GM18858 (cell line): ENCODE data around the gene FOXP1.

Source experiments
- ATAC-seq: cut with Tn5 transposase; IDR thresholded peaks from one replicate; pipeline ENCODE4 v1.9.1; 2021; ENCODE audit not compliant: unreplicated experiment

The FOXP1 gene

DNA sequence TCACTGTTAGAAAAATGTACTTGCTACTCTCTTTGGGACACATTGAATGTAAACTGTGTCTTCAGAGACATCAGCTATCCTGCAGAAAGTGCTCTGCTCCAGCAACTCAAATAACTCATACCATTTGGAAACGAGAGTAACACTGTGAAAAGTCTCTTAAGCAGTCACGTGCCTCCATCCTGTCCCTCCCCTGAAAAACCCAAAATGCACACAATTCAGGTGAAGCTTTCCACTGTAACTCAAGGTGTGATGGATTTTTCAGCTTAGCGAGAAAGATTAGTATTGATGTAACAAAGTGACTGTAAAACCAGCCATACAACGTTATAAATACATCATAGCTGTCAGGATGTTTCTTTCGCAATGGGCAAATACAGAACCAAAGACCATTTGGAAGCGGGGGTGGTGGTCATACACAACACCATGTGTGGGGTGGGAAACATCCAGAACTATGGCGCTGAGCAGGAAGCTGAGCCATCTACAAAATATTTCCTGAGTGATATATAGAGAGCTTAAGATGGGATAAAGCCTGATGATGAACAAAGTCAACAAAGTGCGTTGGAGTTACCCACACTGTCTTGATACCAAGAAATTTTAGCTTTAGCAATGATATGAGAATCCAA is 332.3 kb downstream of the FOXP1 start:
- no peak for ATAC-seq

DNA sequence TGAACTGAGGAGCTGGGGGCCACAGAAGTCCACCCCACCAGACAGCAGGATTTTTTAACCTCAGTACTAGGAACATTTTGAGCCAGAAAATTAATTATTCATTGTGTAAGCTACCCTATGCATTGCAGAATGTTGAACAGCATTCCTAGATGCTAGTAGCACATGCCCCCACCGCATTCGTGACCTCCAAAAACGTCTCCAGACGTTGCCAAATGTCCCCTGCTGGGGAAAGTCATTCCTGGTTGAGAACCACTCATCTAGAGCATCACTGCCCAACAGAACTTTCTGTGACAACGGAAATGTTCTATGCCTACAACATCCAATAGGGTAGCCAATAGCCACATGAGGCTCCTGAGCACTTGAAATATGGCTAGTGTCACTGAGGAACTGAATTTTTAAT is 333.5 kb downstream of the FOXP1 start:
- no peak for ATAC-seq

- no peak for ATAC-seq
These were observed 335.6 kb downstream of the FOXP1 start for GRCh38 chr3:71247958-71248335.

GRCh38 chr3:71247221-71247957 is 336.1 kb downstream of the FOXP1 start:
- no peak for ATAC-seq

DNA sequence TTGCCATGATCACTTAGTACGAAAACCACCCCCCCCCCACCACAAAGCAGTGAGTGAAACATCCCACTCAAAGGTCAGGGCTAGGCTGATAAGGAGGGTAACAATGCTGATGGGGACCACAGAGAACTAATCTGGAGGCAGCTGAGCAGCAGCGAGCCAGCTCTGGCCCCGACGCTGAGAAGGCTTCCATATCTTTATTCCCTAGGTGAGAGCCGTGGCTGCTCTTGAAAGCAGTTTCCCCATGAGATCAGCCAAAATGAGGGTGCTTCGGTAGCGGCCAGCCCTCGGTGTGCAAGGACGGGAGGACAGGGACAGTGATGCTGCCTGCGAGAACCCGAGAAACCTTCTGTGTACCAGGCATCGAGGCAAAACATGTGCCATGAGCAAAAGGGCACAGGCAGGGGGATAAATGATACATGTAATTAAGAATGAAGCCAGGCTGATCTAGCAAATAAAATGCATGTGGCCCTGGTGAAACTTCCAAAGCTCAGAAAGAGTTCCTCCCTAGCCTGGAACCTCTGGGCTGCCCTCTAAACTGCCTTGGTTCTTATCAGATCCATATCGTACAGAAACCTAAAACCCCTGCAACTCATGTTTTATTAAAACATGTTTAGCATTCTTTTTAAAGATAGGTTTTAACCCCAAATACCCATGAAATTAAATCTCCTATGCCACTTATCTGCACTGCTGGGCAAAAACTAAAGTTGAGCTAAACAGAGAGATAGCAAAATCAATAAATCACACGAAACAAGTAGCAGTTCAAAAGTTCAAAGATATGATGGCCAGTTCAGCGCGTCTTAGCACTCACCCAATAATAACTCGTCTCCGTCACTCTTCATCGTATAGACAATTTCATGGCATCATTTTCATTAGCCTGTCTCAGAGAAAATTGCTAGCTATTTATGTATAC is 337.3 kb downstream of the FOXP1 start:
- no peak for ATAC-seq

- ATAC-seq, result no peak
These were observed 338.6 kb downstream of the FOXP1 start for GRCh38 chr3:71244826-71245488.

DNA sequence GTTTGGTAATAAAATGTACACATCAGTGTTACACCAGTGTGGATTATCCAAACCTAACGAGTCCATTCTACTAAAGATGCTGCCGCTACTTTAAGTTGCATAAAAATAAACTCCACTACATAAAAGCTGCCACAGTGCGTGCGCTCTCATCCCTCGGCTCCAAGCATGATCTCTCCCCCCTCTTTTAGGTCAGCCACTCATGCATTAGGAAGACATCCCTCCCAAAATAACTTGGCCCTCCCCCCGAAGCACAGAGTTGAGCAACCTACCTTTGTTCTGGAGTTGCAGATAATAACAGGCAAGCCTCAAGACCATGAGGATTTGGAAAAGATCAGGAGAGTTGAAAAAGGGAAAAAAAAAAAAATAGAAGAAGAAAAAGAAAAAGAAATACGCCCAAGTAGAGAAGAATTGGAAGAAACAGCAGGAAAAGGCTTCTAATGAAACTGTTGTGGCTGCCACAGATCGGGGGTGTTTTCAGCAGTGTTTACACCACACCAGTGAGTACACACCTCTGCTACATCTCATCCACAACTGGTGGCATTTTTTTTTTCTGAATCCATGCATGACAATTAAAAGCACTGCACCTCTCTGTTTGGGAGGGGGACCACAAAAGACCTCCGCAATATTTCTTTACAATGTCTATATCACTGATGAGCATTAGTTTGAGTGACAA is 339.2 kb downstream of the FOXP1 start:
- ATAC-seq, result no peak

DNA sequence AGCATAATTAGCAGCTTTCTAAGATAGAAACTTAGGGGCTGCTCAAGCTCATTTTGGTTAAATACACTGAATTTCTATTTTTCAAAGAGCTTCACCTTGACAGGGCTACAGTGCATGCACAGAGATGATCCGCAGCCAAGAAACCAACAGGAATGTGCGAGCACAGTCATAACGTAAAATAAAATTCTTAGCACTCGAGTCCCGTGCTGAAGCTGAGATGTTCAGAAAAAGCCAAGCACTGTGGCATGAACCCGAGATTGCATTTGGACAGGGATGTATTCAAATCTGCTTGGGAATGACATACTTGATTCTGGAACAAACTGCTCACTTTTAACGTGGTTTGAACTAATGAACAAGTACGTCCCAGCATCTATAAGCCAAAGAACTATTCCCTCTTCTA is 340.3 kb downstream of the FOXP1 start:
- ATAC-seq, result no peak

DNA sequence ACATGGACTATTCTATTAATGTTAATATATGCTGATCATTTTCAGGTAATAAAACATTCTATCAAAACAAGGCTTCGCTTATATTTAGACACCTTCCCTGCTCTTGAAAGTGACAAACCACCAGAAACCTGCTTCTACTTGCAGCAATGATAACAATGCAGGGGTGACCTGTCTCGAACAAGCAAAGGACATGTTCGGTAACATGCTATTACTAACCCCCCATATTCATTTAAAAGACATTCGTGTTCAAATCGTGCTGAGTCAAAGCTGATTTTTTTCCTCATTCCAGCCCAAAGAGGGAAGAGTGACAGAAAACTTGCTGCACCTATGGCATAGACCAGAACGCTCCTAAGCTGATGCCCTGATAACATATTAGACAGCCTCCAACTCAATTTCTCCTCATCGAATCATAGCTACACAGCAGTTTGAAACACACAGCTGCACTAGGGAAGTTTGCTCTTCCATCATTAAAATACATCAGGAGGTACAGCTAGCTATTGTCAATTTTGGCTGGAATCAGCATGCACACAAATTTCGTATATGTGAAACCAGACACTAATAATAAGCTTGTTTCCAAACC is 341.5 kb downstream of the FOXP1 start:
- ATAC-seq, result no peak

DNA sequence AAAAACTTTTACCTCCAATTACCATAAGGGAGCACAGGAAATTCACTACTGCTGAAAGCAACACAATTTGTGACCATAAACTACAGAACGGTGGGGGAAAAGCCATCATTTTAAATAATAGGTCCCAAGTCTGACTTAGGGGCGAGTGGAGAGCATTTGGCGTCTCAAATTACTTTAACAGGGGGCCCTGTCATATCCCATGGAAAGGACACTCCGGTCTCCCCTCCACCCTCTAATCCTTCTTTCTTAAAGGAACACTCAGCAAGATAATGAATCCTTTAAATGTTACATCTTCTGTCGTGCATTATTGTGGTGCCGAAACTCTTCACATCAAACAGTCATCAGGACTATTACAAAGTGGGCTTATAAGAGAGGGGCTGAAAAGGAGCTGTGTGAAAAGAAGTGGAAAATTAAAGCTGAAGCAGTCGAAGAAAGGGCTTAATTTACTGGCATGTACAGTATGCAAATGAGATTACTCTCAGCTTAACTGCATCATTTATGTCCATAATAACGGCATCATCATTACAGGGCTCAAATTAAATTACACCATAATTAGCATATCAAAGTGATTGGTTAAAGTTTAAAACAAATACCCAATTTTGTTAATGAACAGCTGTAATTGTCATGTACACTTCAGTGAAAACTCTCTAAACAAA is 342.2 kb downstream of the FOXP1 start:
- no peak for ATAC-seq

DNA sequence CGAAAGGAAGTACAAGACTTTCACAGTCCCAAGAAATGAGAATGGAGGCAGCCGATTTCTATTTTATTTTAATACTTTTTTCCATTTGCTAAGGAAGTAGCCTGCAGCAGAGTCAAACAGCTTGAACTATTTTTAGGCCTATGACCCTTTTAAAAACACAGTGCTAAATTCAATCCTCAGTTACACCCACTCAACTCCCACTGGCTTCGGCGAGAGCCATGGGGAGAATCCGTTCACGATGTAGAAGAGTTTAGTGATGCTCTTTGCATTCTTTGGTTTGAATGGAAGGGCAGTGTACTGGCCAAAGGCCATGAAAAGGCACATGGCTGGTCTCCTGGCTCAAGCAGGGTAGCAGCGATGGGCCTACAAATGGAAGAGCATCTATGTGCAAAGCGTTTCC is 343.5 kb downstream of the FOXP1 start:
- ATAC-seq, result no peak

GRCh38 chr3:71238355-71238757 is 345.2 kb downstream of the FOXP1 start:
- ATAC-seq, result no peak

DNA sequence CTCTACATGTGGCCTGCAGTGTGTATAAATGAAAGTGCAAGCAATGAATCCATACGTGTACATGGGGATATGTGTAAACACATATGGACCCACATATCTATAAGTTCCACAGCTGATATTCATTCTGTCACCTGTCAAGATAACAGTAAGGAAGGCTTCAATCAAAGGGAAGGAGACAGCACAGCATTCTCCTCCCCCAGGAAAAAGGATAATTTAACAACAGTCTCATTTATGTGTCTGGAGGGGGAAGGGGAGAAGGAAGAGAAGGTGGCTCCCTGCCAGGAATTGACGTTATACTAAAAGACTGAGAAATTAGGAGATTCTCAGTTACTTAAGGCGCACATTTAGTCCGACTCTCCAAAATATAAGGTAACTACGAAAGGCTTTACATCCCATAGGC is 345.9 kb downstream of the FOXP1 start:
- ATAC-seq, result no peak

GRCh38 chr3:71235846-71236245 is 347.7 kb downstream of the FOXP1 start:
- no peak for ATAC-seq

DNA sequence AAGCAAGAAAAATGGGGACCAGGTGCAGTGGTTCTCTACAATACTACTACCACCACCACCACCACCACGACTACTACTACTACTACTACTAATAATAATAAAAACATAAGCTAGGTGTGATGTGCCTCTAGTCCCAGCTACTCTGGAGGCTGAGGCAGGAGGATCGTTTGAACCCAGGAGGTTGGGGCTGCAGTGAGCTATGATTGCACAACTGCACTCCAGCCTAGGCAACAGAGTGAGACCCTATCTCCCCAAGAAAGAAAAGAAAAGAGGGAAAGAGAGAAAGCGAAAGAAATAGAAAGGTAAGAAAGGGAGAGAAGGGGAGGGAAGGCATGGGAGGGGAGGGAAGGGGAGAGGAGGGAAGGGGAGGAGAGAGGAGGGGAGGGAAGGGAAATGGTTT is 350.6 kb downstream of the FOXP1 start:
- ATAC-seq, result no peak

GRCh38 chr3:71232175-71232679 is 351.3 kb downstream of the FOXP1 start:
- ATAC-seq, result no peak

GRCh38 chr3:71231680-71232079 is 351.8 kb downstream of the FOXP1 start:
- ATAC-seq, result no peak

- no peak for ATAC-seq
These were observed 353.4 kb downstream of the FOXP1 start for GRCh38 chr3:71229905-71230657.
